HepG2 (cell line): ENCODE data around the gene SLC16A3. TPM values are rescaled to one million over a fixed set of nuclear protein-coding genes. Genes with fewer than 3 reads are reported as not detected.

ENCODE experiments used
- ARNT ChIP-seq: fragments of 450-650 bp; IDR thresholded peaks from 2 replicates; pipeline ENCODE4 v1.6.1; 2017
- KLF9 ChIP-seq: IDR thresholded peaks from 2 replicates; pipeline ENCODE4 v1.6.1; 2016; ENCODE audit warnings: low read depth
- POLR2A ChIP-seq, 2 experiments: IDR thresholded peaks; 2 replicates each; pipeline ENCODE4 v1.6.1; 2011; ENCODE audit warnings: low read depth in 2 of 2, low read length in 2 of 2, mild to moderate bottlenecking in 1 of 2, moderate library complexity in 1 of 2; ENCODE audit not compliant: insufficient read depth in 1 of 2
- PPARG ChIP-seq: conservative IDR thresholded peaks from 2 replicates; pipeline ENCODE4 v1.6.1; 2016; ENCODE audit warnings: missing biosample characterization, missing genetic modification reagents
- ZNF205 ChIP-seq: IDR thresholded peaks from 2 replicates; pipeline ENCODE4 v1.6.1; 2018; ENCODE audit warnings: missing biosample characterization, missing genetic modification reagents
- ZNF30 ChIP-seq: sonication (generic); formaldehyde crosslinking; IDR thresholded peaks from 2 replicates; pipeline ENCODE4 v1.5.0; 2020; ENCODE audit warnings: mild to moderate bottlenecking, missing genetic modification reagents
- ZNF354B ChIP-seq: sonication (generic); formaldehyde crosslinking; IDR thresholded peaks from 2 replicates; pipeline ENCODE4 v1.8.0; 2022; ENCODE audit warnings: mild to moderate bottlenecking, missing genetic modification reagents
- ZNF891 ChIP-seq: sonication (generic); formaldehyde crosslinking; IDR thresholded peaks from 2 replicates; pipeline ENCODE4 v1.5.0; 2020; ENCODE audit warnings: mild to moderate bottlenecking, missing genetic modification reagents
- polyA plus RNA-seq, 8 experiments: library from polyadenylated mRNA; depleted of rRNA in 3 of 8; stranded (reverse) in 7 of 8; unstranded in 1 of 8; fragments of >200 nt; fragmentation: Illumina TruSeq in 4 of 8; extraction: Trizol in 4 of 8; gene quantifications; 2 replicates each; pipeline versions ENCODE4 v1.2.1 to v1.2.3, GENCODE V29; 2011 to 2016; ENCODE audit warnings: low read depth in 4 of 8, missing spikeins in 1 of 8, mixed read lengths in 1 of 8; ENCODE audit not compliant: insufficient read depth in 1 of 8
- total RNA-seq, 5 experiments: library from RNA; depleted of rRNA; stranded (reverse); fragments of >200 nt; fragmentation: Illumina TruSeq; extraction: Trizol; gene quantifications; 2 replicates each; pipeline ENCODE4 v1.2.3, GENCODE V29; 2016; ENCODE audit warnings: low read depth in 1 of 5
- TF ChIP-seq, protein P1 (sequence below): sonication (generic); formaldehyde crosslinking; IDR thresholded peaks from one replicate; pipeline ENCODE4 v1.5.1; 2020; ENCODE audit warnings: mild to moderate bottlenecking, missing genetic modification reagents; ENCODE audit errors: not compliant biosample characterization
- TF ChIP-seq, protein P2 (sequence below): sonication (generic); formaldehyde crosslinking; IDR thresholded peaks from 2 replicates; pipeline ENCODE4 v1.8.1; 2023; ENCODE audit warnings: mild to moderate bottlenecking, missing genetic modification reagents
- TF ChIP-seq, protein P3 (sequence below): sonication (generic); formaldehyde crosslinking; IDR thresholded peaks from 2 replicates; pipeline ENCODE4 v1.4.0; 2020; ENCODE audit warnings: missing genetic modification reagents
- TF ChIP-seq, protein P4 (sequence below): sonication (generic); formaldehyde crosslinking; IDR thresholded peaks from 2 replicates; pipeline ENCODE4 v1.4.0; 2020; ENCODE audit warnings: missing genetic modification reagents, borderline replicate concordance
- TF ChIP-seq, protein P5 (sequence below): fragments of 450-650 bp; IDR thresholded peaks from 2 replicates; pipeline ENCODE4 v1.6.1; 2016

SLC16A3 gene
- total and polyA plus RNA-seq, 2 of the 13 experiments (the other 11 are each of a cell fraction or from before 2014, with no cell fraction given), result 242 to 349 TPM

DNA sequence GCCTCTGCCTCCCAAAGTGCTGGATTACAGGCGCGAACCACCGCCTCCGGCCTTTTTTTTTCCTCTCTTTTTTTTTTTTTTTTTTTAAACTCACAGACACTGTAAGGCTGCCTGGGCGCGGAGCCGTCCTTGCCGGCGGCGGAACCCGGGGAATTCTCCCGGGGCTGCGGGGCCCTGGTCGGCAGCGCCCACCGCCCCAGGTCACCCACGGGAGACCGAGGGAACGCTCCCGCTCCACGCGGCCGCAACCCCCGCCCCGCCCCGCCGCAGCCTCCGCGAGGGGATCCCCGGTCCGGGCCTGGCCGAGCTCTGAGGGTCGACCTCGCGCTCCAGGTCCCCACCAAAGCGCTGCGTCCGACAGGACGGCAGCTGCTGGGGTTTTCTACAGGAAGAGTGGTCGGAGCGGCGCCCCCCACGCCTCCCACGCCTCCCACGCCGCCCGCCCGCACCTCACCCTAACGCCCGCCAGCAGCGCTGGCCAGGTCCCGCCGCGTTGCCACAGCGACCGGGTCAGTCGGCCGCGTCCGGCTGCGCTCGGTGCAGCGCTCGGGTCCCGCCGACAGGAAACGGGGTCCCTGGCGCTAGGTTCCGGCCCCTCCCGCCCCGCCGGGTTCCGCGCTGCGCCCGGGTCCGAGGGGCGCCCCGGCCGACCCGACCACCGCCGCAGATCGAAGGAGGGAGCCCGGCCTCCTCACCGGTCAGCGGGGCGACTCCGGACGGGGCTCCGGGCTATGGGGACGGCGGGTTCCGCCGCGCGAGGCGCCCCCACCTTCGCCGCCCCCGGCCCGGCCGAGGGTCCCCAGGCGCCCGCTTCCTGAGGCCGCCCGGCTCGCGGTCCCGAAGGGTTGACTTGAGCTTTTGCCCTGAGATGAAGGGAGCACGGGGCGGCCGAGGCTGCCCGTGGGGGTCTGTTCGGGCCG, 16.3 kb upstream of the SLC16A3 start, which contains the start of gene CCDC57 (continued):
- TF ChIP-seq, protein P1, sequence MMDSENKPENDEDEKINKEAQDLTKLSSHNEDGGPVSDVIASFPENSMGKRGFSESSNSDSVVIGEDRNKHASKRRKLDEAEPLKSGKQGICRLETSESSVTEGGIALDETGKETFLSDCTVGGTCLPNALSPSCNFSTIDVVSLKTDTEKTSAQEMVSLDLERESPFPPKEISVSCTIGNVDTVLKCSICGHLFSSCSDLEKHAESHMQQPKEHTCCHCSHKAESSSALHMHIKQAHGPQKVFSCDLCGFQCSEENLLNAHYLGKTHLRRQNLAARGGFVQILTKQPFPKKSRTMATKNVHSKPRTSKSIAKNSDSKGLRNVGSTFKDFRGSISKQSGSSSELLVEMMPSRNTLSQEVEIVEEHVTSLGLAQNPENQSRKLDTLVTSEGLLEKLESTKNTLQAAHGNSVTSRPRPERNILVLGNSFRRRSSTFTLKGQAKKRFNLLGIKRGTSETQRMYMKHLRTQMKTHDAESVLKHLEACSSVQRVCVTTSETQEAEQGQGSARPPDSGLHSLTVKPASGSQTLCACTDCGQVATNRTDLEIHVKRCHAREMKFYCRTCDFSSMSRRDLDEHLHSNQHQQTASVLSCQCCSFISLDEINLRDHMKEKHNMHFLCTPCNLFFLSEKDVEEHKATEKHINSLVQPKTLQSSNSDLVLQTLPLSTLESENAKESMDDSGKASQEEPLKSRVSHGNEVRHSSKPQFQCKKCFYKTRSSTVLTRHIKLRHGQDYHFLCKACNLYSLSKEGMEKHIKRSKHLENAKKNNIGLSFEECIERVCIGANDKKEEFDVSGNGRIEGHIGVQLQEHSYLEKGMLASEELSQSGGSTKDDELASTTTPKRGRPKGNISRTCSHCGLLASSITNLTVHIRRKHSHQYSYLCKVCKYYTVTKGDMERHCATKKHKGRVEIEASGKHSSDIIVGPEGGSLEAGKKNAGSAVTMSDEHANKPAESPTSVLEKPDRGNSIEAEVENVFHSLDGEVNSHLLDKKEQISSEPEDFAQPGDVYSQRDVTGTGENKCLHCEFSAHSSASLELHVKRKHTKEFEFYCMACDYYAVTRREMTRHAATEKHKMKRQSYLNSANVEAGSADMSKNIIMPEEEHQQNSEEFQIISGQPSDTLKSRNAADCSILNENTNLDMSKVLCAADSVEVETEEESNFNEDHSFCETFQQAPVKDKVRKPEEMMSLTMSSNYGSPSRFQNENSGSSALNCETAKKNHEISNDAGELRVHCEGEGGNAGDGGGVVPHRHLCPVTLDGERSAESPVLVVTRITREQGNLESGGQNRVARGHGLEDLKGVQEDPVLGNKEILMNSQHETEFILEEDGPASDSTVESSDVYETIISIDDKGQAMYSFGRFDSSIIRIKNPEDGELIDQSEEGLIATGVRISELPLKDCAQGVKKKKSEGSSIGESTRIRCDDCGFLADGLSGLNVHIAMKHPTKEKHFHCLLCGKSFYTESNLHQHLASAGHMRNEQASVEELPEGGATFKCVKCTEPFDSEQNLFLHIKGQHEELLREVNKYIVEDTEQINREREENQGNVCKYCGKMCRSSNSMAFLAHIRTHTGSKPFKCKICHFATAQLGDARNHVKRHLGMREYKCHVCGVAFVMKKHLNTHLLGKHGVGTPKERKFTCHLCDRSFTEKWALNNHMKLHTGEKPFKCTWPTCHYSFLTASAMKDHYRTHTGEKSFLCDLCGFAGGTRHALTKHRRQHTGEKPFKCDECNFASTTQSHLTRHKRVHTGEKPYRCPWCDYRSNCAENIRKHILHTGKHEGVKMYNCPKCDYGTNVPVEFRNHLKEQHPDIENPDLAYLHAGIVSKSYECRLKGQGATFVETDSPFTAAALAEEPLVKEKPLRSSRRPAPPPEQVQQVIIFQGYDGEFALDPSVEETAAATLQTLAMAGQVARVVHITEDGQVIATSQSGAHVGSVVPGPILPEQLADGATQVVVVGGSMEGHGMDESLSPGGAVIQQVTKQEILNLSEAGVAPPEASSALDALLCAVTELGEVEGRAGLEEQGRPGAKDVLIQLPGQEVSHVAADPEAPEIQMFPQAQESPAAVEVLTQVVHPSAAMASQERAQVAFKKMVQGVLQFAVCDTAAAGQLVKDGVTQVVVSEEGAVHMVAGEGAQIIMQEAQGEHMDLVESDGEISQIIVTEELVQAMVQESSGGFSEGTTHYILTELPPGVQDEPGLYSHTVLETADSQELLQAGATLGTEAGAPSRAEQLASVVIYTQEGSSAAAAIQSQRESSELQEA, result peak; percentile 39
- TF ChIP-seq ZNF205 (0 out of 2 replicates have a peak, but pooled peaks have one; percentile 39), ZNF354B (CRISPR knock-in tag) (no peak), KLF9 (CRISPR knock-in tag) (no peak), PPARG (CRISPR knock-in tag) (no peak), ARNT (no peak), ZNF891 (CRISPR knock-in tag) (peak; percentile 35), ZNF30 (CRISPR knock-in tag) (no peak), POLR2A (IDR thresholded peaks at IDR 0.05; ENCODE audit: insufficient read depth in 1 of 2, low read depth in 2 of 2, low read length in 2 of 2) (peak in 1 of 2 experiments; percentile 53; a peak in 1 of 4 replicates)
- TF ChIP-seq, protein P2, sequence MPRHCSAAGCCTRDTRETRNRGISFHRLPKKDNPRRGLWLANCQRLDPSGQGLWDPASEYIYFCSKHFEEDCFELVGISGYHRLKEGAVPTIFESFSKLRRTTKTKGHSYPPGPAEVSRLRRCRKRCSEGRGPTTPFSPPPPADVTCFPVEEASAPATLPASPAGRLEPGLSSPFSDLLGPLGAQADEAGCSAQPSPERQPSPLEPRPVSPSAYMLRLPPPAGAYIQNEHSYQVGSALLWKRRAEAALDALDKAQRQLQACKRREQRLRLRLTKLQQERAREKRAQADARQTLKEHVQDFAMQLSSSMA, result peak; percentile 42; the same call in 1 of the 2 replicates
- TF ChIP-seq, protein P3, sequence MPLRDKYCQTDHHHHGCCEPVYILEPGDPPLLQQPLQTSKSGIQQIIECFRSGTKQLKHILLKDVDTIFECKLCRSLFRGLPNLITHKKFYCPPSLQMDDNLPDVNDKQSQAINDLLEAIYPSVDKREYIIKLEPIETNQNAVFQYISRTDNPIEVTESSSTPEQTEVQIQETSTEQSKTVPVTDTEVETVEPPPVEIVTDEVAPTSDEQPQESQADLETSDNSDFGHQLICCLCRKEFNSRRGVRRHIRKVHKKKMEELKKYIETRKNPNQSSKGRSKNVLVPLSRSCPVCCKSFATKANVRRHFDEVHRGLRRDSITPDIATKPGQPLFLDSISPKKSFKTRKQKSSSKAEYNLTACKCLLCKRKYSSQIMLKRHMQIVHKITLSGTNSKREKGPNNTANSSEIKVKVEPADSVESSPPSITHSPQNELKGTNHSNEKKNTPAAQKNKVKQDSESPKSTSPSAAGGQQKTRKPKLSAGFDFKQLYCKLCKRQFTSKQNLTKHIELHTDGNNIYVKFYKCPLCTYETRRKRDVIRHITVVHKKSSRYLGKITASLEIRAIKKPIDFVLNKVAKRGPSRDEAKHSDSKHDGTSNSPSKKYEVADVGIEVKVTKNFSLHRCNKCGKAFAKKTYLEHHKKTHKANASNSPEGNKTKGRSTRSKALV (CRISPR knock-in tag), result peak; percentile 10; the same call in 1 of the 2 replicates
- TF ChIP-seq, protein P4, sequence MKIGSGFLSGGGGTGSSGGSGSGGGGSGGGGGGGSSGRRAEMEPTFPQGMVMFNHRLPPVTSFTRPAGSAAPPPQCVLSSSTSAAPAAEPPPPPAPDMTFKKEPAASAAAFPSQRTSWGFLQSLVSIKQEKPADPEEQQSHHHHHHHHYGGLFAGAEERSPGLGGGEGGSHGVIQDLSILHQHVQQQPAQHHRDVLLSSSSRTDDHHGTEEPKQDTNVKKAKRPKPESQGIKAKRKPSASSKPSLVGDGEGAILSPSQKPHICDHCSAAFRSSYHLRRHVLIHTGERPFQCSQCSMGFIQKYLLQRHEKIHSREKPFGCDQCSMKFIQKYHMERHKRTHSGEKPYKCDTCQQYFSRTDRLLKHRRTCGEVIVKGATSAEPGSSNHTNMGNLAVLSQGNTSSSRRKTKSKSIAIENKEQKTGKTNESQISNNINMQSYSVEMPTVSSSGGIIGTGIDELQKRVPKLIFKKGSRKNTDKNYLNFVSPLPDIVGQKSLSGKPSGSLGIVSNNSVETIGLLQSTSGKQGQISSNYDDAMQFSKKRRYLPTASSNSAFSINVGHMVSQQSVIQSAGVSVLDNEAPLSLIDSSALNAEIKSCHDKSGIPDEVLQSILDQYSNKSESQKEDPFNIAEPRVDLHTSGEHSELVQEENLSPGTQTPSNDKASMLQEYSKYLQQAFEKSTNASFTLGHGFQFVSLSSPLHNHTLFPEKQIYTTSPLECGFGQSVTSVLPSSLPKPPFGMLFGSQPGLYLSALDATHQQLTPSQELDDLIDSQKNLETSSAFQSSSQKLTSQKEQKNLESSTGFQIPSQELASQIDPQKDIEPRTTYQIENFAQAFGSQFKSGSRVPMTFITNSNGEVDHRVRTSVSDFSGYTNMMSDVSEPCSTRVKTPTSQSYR (CRISPR knock-in tag), result no peak; the same call in 1 of the 2 replicates
- TF ChIP-seq, protein P5, sequence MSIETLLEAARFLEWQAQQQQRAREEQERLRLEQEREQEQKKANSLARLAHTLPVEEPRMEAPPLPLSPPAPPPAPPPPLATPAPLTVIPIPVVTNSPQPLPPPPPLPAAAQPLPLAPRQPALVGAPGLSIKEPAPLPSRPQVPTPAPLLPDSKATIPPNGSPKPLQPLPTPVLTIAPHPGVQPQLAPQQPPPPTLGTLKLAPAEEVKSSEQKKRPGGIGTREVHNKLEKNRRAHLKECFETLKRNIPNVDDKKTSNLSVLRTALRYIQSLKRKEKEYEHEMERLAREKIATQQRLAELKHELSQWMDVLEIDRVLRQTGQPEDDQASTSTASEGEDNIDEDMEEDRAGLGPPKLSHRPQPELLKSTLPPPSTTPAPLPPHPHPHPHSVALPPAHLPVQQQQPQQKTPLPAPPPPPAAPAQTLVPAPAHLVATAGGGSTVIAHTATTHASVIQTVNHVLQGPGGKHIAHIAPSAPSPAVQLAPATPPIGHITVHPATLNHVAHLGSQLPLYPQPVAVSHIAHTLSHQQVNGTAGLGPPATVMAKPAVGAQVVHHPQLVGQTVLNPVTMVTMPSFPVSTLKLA, result no peak
